Hematopoietic multipotent progenitor cell treated with erythropoietin and hydrocortisone succinate and interleukin-3 and kit ligand, for 4 days (in vitro differentiated cells): ENCODE results near the gene TTF1.
"Not testable (repeated sequence)": the region's sequence is repeated elsewhere in the genome, so short reads cannot be mapped to it uniquely, and the experiment has no call there.

ENCODE experiments used
- DNase-seq: peaks from one replicate; pipeline ENCODE4 v3.0.0-alpha.2; 2015

The TTF1 gene

GRCh38 chr9:132410642-132411041, 4.0 kb upstream of the TTF1 start:
- DNase-seq = peak; percentile 44

DNA sequence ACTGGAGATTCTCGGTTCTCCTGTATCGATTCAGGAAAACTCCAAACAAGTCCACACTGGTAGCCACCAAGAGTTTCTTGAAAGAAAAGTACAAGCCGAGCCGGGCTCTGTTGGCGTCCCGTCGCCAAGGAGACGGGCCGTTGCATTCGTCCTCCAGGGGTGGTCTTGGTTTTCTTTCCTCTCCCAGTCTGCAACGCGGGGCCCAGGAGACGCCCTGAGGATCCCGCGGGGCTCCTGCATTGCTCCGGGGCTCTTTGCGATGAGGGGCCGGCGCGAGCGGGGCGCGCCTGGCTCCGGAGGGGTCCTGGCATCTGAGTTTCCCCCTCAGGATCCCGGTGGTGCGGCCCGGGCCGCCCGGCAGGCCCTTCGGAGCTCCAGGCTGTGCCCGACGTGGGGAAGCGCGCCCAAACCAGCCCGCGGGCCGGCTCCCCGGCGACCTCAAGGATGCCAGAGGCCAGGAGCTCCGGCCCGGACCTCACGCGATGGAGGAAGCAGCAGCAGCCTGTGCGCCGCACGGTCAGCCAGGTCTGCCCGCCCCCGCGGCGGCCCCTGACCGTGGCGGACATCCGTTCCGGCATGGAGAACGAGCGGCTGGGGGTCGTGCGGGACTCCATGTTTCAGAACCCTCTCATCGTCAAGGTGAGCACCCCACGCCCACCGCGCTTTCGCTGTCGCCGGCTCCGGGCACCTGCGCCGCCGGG, 3.3 kb upstream of the TTF1 start, which contains the start of gene CFAP77:
Gene CFAP77 (plus strand): TSS at position 384 of the 701 bp plus-strand sequence. CDS start 61 bp downstream, at position 445.
- peak; percentile 68 for DNase-seq

DNA sequence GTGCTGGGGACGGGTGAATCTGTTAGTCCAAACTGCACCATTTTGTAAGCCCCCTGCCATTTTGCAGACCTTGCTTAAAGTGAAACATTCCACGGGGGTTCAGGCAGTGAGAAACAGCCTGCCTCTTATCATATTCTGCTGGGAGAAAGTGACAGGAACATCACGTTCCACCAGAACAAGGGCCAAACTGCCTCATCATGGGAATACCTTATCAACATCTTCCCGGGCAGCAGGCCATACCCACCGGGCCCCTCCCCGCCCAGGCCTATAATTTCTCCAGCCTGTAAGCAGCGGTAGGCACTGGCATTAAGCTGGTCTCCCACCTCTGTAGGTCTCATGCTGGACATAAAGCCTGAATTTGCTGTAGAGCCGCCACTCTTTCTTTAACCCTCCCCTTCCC, 1.9 kb upstream of the TTF1 start:
- peak; percentile 21 for DNase-seq

DNA sequence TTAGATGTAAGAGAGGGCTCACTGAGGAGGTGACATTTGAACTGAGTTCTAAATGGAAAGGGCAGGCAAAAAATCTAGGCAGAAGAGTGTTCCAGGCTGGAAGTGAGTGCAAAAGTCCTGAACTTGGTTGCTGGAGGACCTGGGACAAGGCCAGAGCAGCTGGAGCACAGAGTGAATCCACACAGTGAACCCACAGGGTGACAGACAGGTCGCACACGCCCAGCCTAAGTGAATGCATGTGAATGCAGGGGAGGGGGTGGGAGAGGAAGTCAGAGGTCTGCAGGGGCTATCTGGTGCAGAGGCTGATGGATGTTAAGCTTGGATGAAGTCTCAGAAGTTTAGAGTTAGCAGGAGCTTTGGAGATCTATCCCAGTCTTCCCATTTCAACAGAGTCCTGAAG, 556 bp upstream of the TTF1 start:
- DNase-seq = no peak

DNA sequence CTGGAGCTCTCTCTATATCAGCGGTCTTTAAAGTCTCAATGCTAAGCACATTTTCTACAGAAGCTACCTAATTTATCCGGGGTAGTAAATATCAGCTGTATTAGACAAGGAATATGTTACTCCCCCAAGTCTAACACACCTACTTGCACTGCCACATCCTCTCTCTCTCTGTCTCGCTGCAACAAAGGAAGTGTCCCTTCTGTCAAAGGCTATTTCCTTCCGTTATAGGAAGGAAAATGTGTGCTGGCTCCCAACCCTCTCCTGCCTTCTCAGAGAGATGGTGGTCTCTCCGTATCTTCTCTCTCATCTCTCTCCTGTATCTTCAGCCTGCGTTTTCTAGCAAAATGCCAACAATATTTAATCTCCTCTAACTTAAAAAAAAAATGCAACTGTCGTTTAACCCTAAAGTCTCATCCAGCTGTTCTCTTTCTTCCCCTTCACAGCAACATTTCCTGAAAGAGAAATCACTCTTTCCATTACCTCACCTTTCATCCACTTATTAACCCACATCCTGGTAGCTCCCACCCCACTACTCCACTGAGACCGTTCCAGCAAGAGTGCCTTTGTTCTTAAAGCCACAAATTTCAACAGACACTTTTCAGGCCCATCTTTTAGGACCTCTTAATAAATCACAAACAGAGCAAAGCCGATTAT, 2.3 kb downstream of the TTF1 start:
- peak; percentile 52 for DNase-seq

DNA sequence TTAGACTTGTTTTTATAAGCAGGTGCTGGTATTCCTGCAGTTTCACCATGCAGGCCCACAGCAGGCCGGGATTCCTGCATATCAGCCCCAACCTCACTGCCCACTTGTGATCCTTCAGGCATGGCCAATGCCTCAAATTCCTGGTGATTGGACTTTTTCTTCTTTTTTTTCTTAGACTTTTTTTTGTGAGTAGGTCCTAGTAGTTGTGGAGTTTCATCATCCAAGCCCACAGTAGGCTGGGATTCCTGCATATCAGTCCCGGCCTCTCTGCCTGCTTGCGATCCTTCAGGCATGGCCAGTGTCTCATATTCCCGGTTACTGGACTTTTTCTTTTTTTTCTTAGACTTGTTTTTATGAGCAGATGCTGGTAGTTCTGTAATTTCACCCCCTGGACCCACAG, 4.8 kb downstream of the TTF1 start:
- no peak for DNase-seq

DNA sequence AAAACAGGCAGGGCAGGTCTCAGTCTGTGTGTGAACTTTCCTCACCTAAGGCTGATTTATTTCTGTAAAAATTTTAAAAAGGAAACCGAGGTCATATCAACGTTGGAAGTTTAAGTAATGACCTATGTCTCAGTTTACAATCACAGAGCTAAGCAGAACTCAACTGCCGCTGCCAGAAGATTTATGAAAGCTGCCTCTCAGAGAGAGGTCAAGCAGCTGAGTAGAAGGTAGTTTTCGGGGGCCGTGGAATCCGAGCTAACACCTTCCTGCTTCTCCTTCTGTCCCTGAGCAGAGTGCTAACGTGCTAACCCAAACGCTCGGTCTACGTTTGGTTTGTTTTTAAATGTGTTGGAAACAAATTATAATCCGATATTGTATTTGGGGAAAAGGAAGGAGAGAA, 11.1 kb downstream of the TTF1 start:
- DNase-seq = no peak

- no peak for DNase-seq
These were observed 15.2 kb downstream of the TTF1 start for GRCh38 chr9:132391449-132391848.

GRCh38 chr9:132390966-132391365, 15.7 kb downstream of the TTF1 start:
- DNase-seq = no peak

GRCh38 chr9:132387133-132387532, 19.5 kb downstream of the TTF1 start:
- DNase-seq = no peak

- no peak for DNase-seq
These were observed 22.3 kb downstream of the TTF1 start for GRCh38 chr9:132384376-132384775.

GRCh38 chr9:132383462-132383883, 23.2 kb downstream of the TTF1 start:
- peak; percentile 33 for DNase-seq

DNA sequence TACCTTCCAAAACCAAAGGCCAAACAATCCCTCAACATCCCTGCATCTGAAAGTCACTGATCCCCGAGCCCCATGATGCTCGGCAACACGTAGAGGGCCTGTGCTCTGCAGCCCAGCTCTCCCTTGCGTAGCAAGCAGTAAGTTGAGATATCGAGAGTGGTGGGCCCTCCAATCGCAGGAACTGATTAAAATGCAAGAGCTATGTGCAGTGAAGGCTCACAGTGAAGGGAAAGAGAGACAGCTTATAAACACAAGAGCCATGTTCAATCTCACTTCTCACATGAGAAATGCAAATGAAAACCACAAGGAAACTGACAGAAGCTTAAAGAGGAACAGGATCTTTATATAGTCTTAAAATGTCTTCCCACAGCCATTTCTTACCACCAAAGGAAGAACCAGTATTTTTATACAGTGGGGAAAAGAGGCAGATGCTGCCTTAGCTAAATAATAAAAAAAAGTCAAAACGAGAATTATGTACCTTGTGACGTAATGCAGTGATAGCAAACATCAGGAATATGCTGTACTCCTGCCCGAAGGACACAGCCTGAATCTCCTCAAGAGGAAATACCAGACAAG, 24.6 kb downstream of the TTF1 start:
- DNase-seq = peak; percentile 57

- not testable (repeated sequence) for DNase-seq
These were observed 28.2 kb downstream of the TTF1 start for GRCh38 chr9:132378416-132378815.

DNA sequence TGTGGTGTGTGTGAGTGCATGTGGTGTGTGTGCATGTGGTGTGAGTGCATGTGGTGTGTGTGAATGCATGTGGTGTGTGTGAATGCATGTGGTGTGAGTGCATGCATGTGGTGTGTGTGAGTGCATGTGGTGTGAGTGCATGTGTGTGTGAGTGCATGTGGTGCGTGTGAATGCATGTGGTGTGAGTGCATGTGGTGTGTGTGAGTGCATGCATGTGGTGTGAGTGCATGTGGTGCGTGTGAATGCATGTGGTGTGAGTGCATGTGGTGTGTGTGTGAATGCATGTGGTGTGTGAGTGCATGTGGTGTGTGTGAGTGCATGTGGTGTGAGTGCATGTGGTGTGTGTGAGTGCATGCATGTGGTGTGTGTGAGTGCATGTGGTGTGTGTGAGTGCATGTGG, 28.9 kb downstream of the TTF1 start:
- DNase-seq = not testable (repeated sequence)

DNA sequence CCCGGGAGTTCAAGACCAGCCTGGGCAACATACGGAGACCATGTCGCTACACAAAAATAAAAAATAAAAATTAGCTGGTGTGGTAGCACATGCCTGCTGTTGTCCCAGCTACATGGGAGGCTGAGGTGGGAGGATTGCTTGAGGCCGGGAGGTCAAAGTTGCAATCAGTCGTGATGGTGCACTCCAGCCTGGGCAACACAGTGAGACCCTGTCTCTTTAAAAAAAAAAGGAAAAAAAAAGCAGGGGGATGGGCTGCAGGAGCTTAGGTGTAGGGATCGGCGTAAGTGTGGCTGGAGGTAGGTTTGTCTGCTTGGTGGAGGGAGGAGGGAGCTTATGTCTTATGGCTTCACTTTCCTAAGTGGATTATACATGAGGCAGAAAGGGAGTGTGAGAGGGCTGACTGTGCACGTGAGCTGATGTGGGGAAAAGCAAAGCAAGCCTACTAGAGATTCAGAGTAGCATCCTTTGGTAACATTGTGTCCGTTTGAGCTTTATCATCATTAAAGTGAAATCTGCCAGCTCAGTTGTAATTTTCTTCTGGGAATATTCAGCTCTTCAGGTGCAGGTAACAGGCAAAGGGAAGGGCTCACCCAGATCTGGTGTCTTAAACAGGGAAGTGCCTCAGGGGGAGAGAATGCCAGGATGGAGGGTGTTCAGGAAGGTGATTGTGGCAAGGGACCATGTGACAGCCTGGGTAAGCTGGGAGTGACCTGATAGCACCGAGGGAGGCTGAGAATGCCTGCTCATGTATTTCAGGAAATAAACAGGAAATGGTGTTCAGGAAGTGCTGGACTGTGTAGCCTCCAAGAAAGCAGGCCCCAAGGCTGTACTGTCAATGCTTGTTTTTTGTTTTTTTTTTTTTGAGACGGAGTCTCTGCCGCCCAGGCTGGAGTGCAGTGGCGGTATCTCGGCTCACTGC, 34.2 kb downstream of the TTF1 start:
- peak; percentile 90 for DNase-seq

GRCh38 chr9:132370592-132370991, 36.0 kb downstream of the TTF1 start:
- DNase-seq = no peak

DNA sequence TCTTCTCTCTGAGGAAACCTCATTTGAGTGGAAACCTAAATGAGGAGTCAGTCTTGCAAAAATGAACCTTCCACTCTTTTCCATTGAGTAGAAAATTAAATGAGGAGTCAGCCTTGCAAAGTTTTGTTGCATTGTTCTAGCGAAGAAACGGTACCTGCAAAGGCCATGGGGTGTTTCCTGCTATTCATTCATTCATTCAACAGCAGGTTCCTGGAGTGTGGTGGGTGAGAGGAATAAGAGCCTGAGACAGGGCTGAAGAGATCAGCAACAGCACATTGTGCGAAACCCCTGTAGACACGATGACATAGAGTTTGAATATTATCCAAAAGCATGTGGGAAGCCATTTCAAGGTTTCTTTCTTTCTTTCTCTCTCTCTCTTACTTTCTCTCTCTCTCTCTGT, 37.2 kb downstream of the TTF1 start:
- DNase-seq = no peak

GRCh38 chr9:132367613-132368313, 38.9 kb downstream of the TTF1 start:
- no peak for DNase-seq

GRCh38 chr9:132366481-132366880, 40.2 kb downstream of the TTF1 start:
- no peak for DNase-seq

DNA sequence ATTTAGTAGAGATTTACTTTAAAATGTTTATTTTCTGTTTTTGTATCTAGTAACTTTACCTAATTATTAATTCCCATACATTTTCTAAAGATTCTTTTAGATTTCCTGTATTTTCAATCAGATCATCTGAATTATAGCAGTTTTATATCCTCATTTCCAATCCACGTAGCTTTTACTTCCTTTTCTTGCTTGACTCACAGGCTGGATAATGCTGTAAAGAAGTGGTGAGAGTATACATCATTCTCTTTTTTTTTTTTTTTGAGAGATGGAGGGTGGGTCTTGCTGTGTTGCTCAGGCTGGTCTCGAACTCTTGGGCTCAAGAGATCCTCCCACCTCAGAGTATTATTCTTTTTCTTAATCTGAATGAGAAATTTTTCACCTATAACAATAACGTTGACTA, 40.7 kb downstream of the TTF1 start:
- DNase-seq = no peak

DNA sequence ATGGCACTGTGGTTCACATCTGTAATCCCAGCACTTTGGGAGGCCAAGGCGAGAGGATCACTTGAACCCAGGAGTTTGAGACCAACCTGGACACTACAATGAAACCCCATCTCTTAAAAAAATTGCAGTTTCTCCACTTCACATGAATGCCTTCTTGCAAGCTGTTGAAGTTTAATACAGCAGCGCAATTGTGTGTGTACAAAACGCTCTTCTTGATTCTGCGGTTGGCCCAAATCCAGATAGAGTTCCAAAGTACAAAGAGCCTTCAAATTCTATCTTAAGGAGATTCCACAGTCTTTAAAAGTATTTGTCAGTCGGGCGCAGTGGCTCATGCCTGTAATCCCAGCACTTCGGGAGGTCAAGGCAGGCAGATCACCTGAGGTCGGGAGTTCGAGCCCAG, 42.6 kb downstream of the TTF1 start:
- DNase-seq = no peak

DNA sequence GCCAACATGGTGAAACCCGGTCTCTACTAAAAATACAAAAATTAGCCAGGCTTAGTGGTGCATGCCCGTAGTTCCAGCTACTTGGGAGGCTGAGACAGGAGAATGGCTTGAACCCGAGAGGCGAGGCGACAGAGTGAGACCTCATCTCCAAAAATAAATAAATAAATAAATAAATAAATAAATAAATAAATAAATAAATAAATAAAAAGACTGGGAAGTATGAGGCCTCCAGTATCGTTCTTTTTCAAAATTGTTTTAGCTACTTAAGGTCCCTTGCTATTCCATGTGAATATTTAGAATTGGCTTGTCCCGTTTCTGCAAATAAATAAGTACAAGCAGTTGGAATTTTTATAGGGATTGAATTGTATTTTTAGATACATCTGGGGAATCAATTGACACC, 48.9 kb downstream of the TTF1 start:
- no peak for DNase-seq
